Adrenal gland (tissue), 12 donors: ENCODE data around the gene APIP. TPM values are rescaled to one million over a fixed set of nuclear protein-coding genes. Genes with fewer than 3 reads are reported as not detected.

Experiments
- DNase-seq, 7 donors: peaks; one replicate each; pipeline ENCODE4 v3.0.0-alpha.2; 2019 to 2020
- H3K27ac ChIP-seq, 5 donors: fragments of 200-600 bp; sonication (generic) in 4 of 5; 1 replicate in 3 of 5; 2 replicates in 2 of 5; pipeline versions ENCODE4 v1.5.1 to v1.8.0; 2016 to 2020; ENCODE audit warnings: mild to moderate bottlenecking in 1 of 5
- H3K27me3 ChIP-seq: fragments of 200-600 bp; 2 replicates; pipeline ENCODE4 v1.8.0; 2021
- H3K36me3 ChIP-seq, 2 donors: fragments of 200-600 bp; replicated peaks in 1 of 2; 1 replicate in 1 of 2; 2 replicates in 1 of 2; pipeline versions ENCODE4 v1.5.1 to v1.8.0; 2018 to 2022
- H3K4me1 ChIP-seq, 2 donors: fragments of 200-600 bp; replicated peaks in 1 of 2; 1 replicate in 1 of 2; 2 replicates in 1 of 2; pipeline versions ENCODE4 v1.5.1 to v1.8.0; 2018 to 2021
- H3K4me3 ChIP-seq, 4 donors: fragments of 200-600 bp; sonication (generic) in 3 of 4; one replicate each; pipeline ENCODE4 v1.5.1; 2016 to 2018
- H3K9me3 ChIP-seq, 3 donors: fragments of 200-600 bp; sonication (generic) in 1 of 3; replicated peaks in 1 of 3; 1 replicate in 2 of 3; 2 replicates in 1 of 3; pipeline versions ENCODE4 v1.5.1 to v1.8.0; 2016 to 2021
- POLR2A ChIP-seq, 2 donors: fragments of 450-650 bp; IDR thresholded peaks; one replicate each; pipeline ENCODE4 v1.6.1; 2017; ENCODE audit warnings: antibody characterized with exemption in 2 of 2, mild to moderate bottlenecking in 2 of 2, moderate library complexity in 1 of 2
- WGBS, 4 donors: extraction: QIAGEN DNeasy Blood & Tissue Kit in 2 of 4; methylation state at CpG; one replicate each; pipeline versions ENCODE4 v1.1.5 to v1.1.7; 2013 to 2017; 5-methylcytosine and 5-hydroxymethylcytosine counted together
- intact Hi-C, 2 donors: fragments of 100-400 bp; cut with DNase I; formaldehyde crosslinking; loops; one replicate each; pipeline versions ENCODE4 v1.14.1 to v1.15.0; 2022 to 2023
- polyA plus RNA-seq, 3 donors: library from polyadenylated mRNA; stranded (reverse); fragments of 200-250 nt in 2 of 3; fragments of 350-450 nt in 1 of 3; fragmentation: Illumina TruSeq in 1 of 3; extraction: RNeasy Lipid Tissue Mini Kit (QIAGEN cat#74804) in 1 of 3; gene quantifications; one replicate each; pipeline ENCODE4 v1.2.3, GENCODE V29; 2013 to 2014
- total RNA-seq, 9 donors: library from RNA; depleted of rRNA in 4 of 9; stranded (reverse); fragments of >200 nt in 4 of 9; fragments of 120-200 nt in 1 of 9; fragmentation: NEBNext Ultra II Directional in 1 of 9; extraction: Animal tissue kit (Norgen Biotek cat#: 25700) in 1 of 9; gene quantifications; one replicate each; pipeline versions ENCODE4 v1.1.0 to v1.2.4, GENCODE V29; 2013 to 2023
- TF ChIP-seq, protein P1 (sequence below), 6 experiments: fragments of 450-650 bp in 4 of 6; fragments of 200-600 bp in 2 of 6; sonication (generic) in 1 of 6; IDR thresholded peaks; 1 replicate in 5 of 6; 2 replicates in 1 of 6; pipeline versions ENCODE4 v1.5.1 to v1.8.0; 2016 to 2021; ENCODE audit warnings: antibody characterized with exemption in 6 of 6, mild to moderate bottlenecking in 2 of 6, moderate library complexity in 1 of 6
- donor health status: healthy with polysubstance abuse.
- donor health status: Bipolar disorder and iron deficiency.
- donor health status: DM: yes; HTN: yes; CAD: no.
- donor health status: DM: no; HTN: no; CAD: no.
- donor health status: DM: no; HTN: no; CAD: no.
- donor health status: DM: yes; HTN: yes; CAD: no.

The APIP gene
- total and polyA plus RNA-seq, 12 donors, result 17.0 to 102 (median 48.5) TPM

DNA sequence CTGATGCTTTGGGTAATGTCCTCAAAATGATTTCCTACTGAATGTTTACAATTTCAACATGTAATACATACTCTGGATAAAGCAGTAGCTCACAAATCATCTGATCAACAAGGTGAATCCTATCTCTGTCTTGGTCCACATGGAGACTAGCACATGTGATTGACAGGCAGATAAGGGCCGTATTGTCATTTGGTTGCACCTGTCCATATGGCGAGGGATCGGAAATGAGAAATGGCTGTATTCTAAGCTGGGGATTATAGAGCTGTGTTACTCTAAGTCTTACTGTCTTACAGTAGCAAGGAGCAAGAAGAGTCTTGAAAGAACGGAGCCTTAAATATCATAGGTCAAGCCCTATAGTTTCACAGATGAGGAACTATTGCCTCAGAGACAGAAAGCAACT is 55.7 kb downstream of the APIP start:
- Histone ChIP-seq H3K9me3 (no peaks in the 10 kb centered on the region), H3K36me3 (no peaks in the 10 kb centered on the region), H3K27me3 (no peaks in the 10 kb centered on the region), H3K4me1 (no peaks in the 10 kb centered on the region), H3K27ac (no peak overlapping the region), H3K4me3 (no peak overlapping the region)
- intact Hi-C loops, result no loop called here
- TF ChIP-seq, protein P1, sequence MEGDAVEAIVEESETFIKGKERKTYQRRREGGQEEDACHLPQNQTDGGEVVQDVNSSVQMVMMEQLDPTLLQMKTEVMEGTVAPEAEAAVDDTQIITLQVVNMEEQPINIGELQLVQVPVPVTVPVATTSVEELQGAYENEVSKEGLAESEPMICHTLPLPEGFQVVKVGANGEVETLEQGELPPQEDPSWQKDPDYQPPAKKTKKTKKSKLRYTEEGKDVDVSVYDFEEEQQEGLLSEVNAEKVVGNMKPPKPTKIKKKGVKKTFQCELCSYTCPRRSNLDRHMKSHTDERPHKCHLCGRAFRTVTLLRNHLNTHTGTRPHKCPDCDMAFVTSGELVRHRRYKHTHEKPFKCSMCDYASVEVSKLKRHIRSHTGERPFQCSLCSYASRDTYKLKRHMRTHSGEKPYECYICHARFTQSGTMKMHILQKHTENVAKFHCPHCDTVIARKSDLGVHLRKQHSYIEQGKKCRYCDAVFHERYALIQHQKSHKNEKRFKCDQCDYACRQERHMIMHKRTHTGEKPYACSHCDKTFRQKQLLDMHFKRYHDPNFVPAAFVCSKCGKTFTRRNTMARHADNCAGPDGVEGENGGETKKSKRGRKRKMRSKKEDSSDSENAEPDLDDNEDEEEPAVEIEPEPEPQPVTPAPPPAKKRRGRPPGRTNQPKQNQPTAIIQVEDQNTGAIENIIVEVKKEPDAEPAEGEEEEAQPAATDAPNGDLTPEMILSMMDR (IDR thresholded peaks at IDR 0.05), result no peak
- TF ChIP-seq POLR2A (IDR thresholded peaks at IDR 0.05), result no peak
- no peak for DNase-seq
- WGBS, 4 donors, result 89 to 96% (median 91%) methylated on average over 4 of the region's 4 CpGs

DNA sequence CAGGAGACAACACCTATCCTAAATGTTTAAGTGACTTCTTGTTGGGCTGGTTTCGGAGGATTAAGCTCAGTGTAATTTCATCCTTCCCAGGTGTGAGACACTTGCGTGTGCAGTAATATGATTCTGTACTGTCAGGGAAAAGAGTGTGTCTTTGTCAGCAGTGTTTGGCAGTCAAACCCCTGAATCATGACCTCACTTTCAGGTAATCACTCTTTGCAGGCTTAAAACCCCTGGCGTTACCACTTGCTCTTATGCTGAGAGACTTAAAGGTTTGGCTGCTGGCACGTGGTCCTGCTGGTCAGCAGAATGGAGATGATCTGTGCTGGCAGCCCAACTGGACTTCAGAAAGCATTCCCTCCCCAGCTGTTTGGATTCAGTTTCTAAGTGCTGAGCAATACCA is 56.1 kb downstream of the APIP start:
- no peak overlapping the region for H3K27ac ChIP-seq
- H3K27me3 ChIP-seq, result no peaks in the 10 kb centered on the region
- H3K4me1 ChIP-seq, result no peaks in the 10 kb centered on the region
- no peak for DNase-seq
- 76 to 83% (median 78%) methylated on average over 4 of the region's 4 CpGs for WGBS, 4 donors
- H3K9me3 ChIP-seq, result no peaks in the 10 kb centered on the region
- intact Hi-C loops, result no loop called here
- no peak overlapping the region for H3K4me3 ChIP-seq
- TF ChIP-seq POLR2A (IDR thresholded peaks at IDR 0.05), result no peak
- TF ChIP-seq, protein P1 (IDR thresholded peaks at IDR 0.05), result no peak
- no peaks in the 10 kb centered on the region for H3K36me3 ChIP-seq

DNA sequence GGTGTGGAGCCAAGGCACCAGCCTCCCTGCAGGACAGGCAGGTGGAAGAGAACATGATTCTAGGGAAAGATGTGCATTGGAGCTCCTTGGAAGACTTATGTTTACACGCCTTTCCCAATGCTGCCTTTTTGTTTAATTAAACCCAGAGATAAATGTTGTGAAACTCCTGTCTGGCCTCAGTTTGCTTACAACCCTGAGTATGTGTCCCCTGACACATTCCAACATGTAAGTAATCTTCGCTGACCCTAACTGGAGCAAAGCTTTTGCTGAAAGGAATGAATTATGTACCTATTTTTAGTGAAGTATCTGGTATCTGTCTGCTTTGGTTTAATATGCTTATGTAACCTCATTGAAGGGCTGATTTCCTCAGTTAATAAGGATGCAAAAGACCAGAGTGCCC is 56.7 kb downstream of the APIP start:
- DNase-seq, result no peak
- H3K27ac ChIP-seq, result no peak overlapping the region
- H3K9me3 ChIP-seq, result no peaks in the 10 kb centered on the region
- 68 to 83% (median 81%) methylated on average over 2 of the region's 2 CpGs for WGBS, 4 donors
- TF ChIP-seq POLR2A (IDR thresholded peaks at IDR 0.05), result no peak
- TF ChIP-seq, protein P1 (IDR thresholded peaks at IDR 0.05), result no peak
- no peaks in the 10 kb centered on the region for H3K4me1 ChIP-seq
- intact Hi-C loops, result no loop called here
- no peaks in the 10 kb centered on the region for H3K36me3 ChIP-seq
- H3K27me3 ChIP-seq, result no peaks in the 10 kb centered on the region
- H3K4me3 ChIP-seq, result no peak overlapping the region

- no peak for TF ChIP-seq POLR2A (IDR thresholded peaks at IDR 0.05)
- TF ChIP-seq, protein P1 (IDR thresholded peaks at IDR 0.05), result no peak
- Histone ChIP-seq H3K4me3 (no peak overlapping the region), H3K27me3 (no peaks in the 10 kb centered on the region), H3K4me1 (no peaks in the 10 kb centered on the region), H3K36me3 (no peaks in the 10 kb centered on the region), H3K9me3 (no peaks in the 10 kb centered on the region), H3K27ac (no peak overlapping the region)
- DNase-seq, result no peak
- WGBS, 4 donors, result 41 to 97% (median 67%) methylated on average over 2 of the region's 2 CpGs
- intact Hi-C loops, result no loop called here
These were observed 58.7 kb downstream of the APIP start for GRCh38 chr11:34857463-34857862.
